Sigmoid colon (tissue), 7 donors: ENCODE results near the gene ENTPD6. TPM values are rescaled to one million over a fixed set of nuclear protein-coding genes. Genes with fewer than 3 reads are reported as not detected.

ENCODE experiments used
- DNase-seq: peaks from one replicate; pipeline ENCODE4 v3.0.0-alpha.2; 2019
- H3K27ac ChIP-seq, 4 donors: fragments of 200-600 bp; sonication (generic); one replicate each; pipeline ENCODE4 v1.5.1; 2016 to 2019; ENCODE audit warnings: mild to moderate bottlenecking in 1 of 4
- H3K27me3 ChIP-seq, 3 donors: fragments of 200-600 bp; sonication (generic); one replicate each; pipeline ENCODE4 v1.5.1; 2019; ENCODE audit warnings: mild to moderate bottlenecking in 1 of 3
- H3K36me3 ChIP-seq, 4 donors: fragments of 200-600 bp; sonication (generic); one replicate each; pipeline ENCODE4 v1.5.1; 2016 to 2019
- H3K4me1 ChIP-seq, 4 donors: fragments of 200-600 bp; sonication (generic); one replicate each; pipeline ENCODE4 v1.5.1; 2017 to 2019
- H3K4me3 ChIP-seq, 4 donors: fragments of 200-600 bp; sonication (generic); one replicate each; pipeline ENCODE4 v1.5.1; 2017 to 2019; ENCODE audit warnings: mild to moderate bottlenecking in 2 of 4, moderate library complexity in 1 of 4
- H3K9me3 ChIP-seq, 4 donors: fragments of 200-600 bp in 3 of 4; sonication (generic) in 3 of 4; one replicate each; pipeline versions ENCODE4 v1.5.1 to v1.6.1; 2013 to 2019
- EP300 ChIP-seq, 4 donors: sonication (generic); formaldehyde crosslinking; IDR thresholded peaks; one replicate each; pipeline ENCODE4 v1.6.1; 2017; ENCODE audit warnings: antibody characterized with exemption in 4 of 4
- POLR2A ChIP-seq, 2 donors: fragments of 450-650 bp; IDR thresholded peaks; one replicate each; pipeline ENCODE4 v1.6.1; 2016; ENCODE audit warnings: antibody characterized with exemption in 2 of 2, mild to moderate bottlenecking in 2 of 2, moderate library complexity in 2 of 2
- POLR2AphosphoS5 ChIP-seq, 4 donors: sonication (generic); formaldehyde crosslinking; IDR thresholded peaks; one replicate each; pipeline ENCODE4 v1.6.1; 2017; ENCODE audit warnings: antibody characterized with exemption in 4 of 4
- WGBS, 2 donors: extraction: QIAGEN DNeasy Blood & Tissue Kit; methylation state at CpG; one replicate each; pipeline ENCODE4 v1.1.7; 2013; 5-methylcytosine and 5-hydroxymethylcytosine counted together
- intact Hi-C: fragments of 100-400 bp; cut with DNase I; formaldehyde crosslinking; loops from one replicate; pipeline ENCODE4 v1.15.1; 2023
- polyA plus RNA-seq, 3 donors: library from polyadenylated mRNA; stranded (reverse); fragments of 200-250 nt; gene quantifications; one replicate each; pipeline ENCODE4 v1.2.3, GENCODE V29; 2013
- total RNA-seq, 4 donors: library from RNA; depleted of rRNA; stranded (reverse); fragments of >200 nt; gene quantifications; one replicate each; pipeline ENCODE4 v1.1.0, GENCODE V29; 2016
- TF ChIP-seq, protein P1 (sequence below), 4 experiments: fragments of 450-650 bp in 3 of 4; fragments of 200-600 bp in 1 of 4; IDR thresholded peaks; one replicate each; pipeline ENCODE4 v1.5.1; 2016 to 2019; ENCODE audit warnings: antibody characterized with exemption in 4 of 4, mild to moderate bottlenecking in 3 of 4, moderate library complexity in 2 of 4
- donor health status: healthy with polysubstance abuse.
- donor health status: Bipolar disorder and iron deficiency.
- donor health status: healthy.

Gene ENTPD6
- total and polyA plus RNA-seq, 7 donors: 26.0 to 117 (median 41.4) TPM

DNA sequence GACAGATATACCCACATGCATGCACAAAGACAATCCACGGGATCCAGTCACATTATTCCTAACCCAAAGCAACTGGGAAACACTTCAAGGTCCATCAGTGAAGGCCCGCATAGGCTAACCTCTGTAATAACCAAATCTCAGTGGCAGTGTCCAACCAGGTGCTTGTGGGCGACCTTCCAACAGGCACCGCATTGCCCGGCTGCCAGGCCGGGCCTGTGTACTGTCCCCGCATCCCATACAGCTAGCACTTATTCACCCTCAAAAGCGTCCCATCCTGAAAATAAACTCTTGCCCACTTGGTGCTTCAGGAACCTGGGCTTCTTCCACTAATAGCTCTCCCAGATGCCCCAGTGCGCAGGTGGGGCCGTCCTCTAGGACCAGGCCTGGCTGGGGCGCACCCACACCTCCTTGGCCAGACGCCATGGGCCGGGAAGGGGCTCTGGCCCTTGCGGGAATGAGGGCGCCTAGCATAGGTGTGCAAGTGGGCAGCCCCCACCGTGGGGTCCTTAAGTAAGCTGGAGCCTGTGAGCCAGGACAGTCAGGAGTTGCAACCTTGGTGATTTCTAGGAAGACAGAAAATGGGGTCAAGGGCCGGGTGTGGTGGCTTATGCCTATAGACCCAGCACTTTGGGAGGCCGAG is 1.1 kb upstream of the ENTPD6 start:
- 84 to 94% methylated on average over 18 of the region's 18 CpGs for WGBS, 2 donors
- peak overlapping the region in 3 of 4 donors; percentile 87 to 91 (median 90) for H3K27ac ChIP-seq
- TF ChIP-seq, protein P1, sequence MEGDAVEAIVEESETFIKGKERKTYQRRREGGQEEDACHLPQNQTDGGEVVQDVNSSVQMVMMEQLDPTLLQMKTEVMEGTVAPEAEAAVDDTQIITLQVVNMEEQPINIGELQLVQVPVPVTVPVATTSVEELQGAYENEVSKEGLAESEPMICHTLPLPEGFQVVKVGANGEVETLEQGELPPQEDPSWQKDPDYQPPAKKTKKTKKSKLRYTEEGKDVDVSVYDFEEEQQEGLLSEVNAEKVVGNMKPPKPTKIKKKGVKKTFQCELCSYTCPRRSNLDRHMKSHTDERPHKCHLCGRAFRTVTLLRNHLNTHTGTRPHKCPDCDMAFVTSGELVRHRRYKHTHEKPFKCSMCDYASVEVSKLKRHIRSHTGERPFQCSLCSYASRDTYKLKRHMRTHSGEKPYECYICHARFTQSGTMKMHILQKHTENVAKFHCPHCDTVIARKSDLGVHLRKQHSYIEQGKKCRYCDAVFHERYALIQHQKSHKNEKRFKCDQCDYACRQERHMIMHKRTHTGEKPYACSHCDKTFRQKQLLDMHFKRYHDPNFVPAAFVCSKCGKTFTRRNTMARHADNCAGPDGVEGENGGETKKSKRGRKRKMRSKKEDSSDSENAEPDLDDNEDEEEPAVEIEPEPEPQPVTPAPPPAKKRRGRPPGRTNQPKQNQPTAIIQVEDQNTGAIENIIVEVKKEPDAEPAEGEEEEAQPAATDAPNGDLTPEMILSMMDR (IDR thresholded peaks at IDR 0.05): no peak
- TF ChIP-seq POLR2A (IDR thresholded peaks at IDR 0.05) (no peak), POLR2AphosphoS5 (IDR thresholded peaks at IDR 0.05) (no peak), EP300 (IDR thresholded peaks at IDR 0.05) (no peak)
- H3K4me1 ChIP-seq: peaks cover 0 to 48% (median 35%) of the 10 kb centered on the region in 4 donors
- DNase-seq: no peak
- no peaks in the 10 kb centered on the region for H3K27me3 ChIP-seq
- intact Hi-C loops: no loop called here
- no peaks in the 10 kb centered on the region for H3K9me3 ChIP-seq
- no peaks in the 10 kb centered on the region for H3K36me3 ChIP-seq
- peak overlapping the region in 1 of 4 donors; percentile 82 for H3K4me3 ChIP-seq

- WGBS, 2 donors: 3% methylated on average over 39 of the region's 39 CpGs
Observed at GRCh38 chr20:25195962-25196785, 662 bp downstream of the ENTPD6 start.

GRCh38 chr20:25196786-25197120 is 1.2 kb downstream of the ENTPD6 start:
- TF ChIP-seq POLR2AphosphoS5 (IDR thresholded peaks at IDR 0.05) (no peak), POLR2A (IDR thresholded peaks at IDR 0.05) (no peak), EP300 (IDR thresholded peaks at IDR 0.05) (no peak)
- TF ChIP-seq, protein P1 (IDR thresholded peaks at IDR 0.05): no peak
- WGBS, 2 donors: 17 to 37% methylated on average over 9 of the region's 9 CpGs
- Histone ChIP-seq H3K27ac (peak overlapping the region; percentile 87 to 92 (median 90)), H3K4me1 (peaks cover 0 to 49% (median 42%) of the 10 kb centered on the region in 4 donors), H3K36me3 (no peaks in the 10 kb centered on the region), H3K4me3 (peak overlapping the region; percentile 82 to 96 (median 92)), H3K27me3 (no peaks in the 10 kb centered on the region), H3K9me3 (no peaks in the 10 kb centered on the region)
- intact Hi-C loops: loop anchor here (2.0 to 5.0 kb wide), 3 partner anchors 50 to 204 kb away; partner anchors contain the start of genes ABHD12 and APMAP
- no peak for DNase-seq

More at GRCh38 chr20:25195962-25196785, 662 bp downstream of the ENTPD6 start:
- H3K9me3 ChIP-seq: no peaks in the 10 kb centered on the region
- H3K4me3 ChIP-seq: peak overlapping the region; percentile 82 to 96 (median 92)
- H3K36me3 ChIP-seq: no peaks in the 10 kb centered on the region
- intact Hi-C loops: loop anchor here (2.0 to 5.0 kb wide), 3 partner anchors 51 to 204 kb away; partner anchors contain the start of genes ABHD12 and APMAP
- H3K27ac ChIP-seq: peak overlapping the region; percentile 87 to 92 (median 90)
- no peak for TF ChIP-seq POLR2A (IDR thresholded peaks at IDR 0.05)
- TF ChIP-seq, protein P1 (IDR thresholded peaks at IDR 0.05): no peak
- no peak for TF ChIP-seq POLR2AphosphoS5 (IDR thresholded peaks at IDR 0.05)
- no peak for TF ChIP-seq EP300 (IDR thresholded peaks at IDR 0.05)
- no peaks in the 10 kb centered on the region for H3K27me3 ChIP-seq
- peaks cover 0 to 49% (median 45%) of the 10 kb centered on the region in 4 donors for H3K4me1 ChIP-seq
- DNase-seq: no peak

GRCh38 chr20:25197183-25197869 is 1.8 kb downstream of the ENTPD6 start:
- 19 to 55% methylated on average over 3 of the region's 3 CpGs for WGBS, 2 donors
- DNase-seq: no peak
- peak overlapping the region in 3 of 4 donors; percentile 87 to 91 (median 90) for H3K27ac ChIP-seq
- no peaks in the 10 kb centered on the region for H3K27me3 ChIP-seq
- no peaks in the 10 kb centered on the region for H3K9me3 ChIP-seq
- peaks cover 0 to 49% (median 41%) of the 10 kb centered on the region in 4 donors for H3K4me1 ChIP-seq
- H3K4me3 ChIP-seq: no peak overlapping the region
- intact Hi-C loops: loop anchor here (2.0 to 5.0 kb wide), 3 partner anchors 49 to 205 kb away; partner anchors contain the start of genes ABHD12 and APMAP
- H3K36me3 ChIP-seq: no peaks in the 10 kb centered on the region
- no peak for TF ChIP-seq POLR2AphosphoS5 (IDR thresholded peaks at IDR 0.05)
- TF ChIP-seq, protein P1 (IDR thresholded peaks at IDR 0.05): no peak
- no peak for TF ChIP-seq EP300 (IDR thresholded peaks at IDR 0.05)
- TF ChIP-seq POLR2A (IDR thresholded peaks at IDR 0.05): no peak
